Stomach (tissue), 4 donors: Measurements from ENCODE around the gene CDKL4.

Experiments
- EP300 ChIP-seq: sonication (generic); formaldehyde crosslinking; IDR thresholded peaks from one replicate; pipeline ENCODE4 v1.6.1; 2017; ENCODE audit warnings: antibody characterized with exemption
- POLR2A ChIP-seq, 4 donors: fragments of 450-650 bp; IDR thresholded peaks; one replicate each; pipeline ENCODE4 v1.6.1; 2016; ENCODE audit warnings: antibody characterized with exemption in 4 of 4, control low read depth in 2 of 4, mild to moderate bottlenecking in 1 of 4, moderate library complexity in 1 of 4
- POLR2AphosphoS5 ChIP-seq, 3 donors: sonication (generic); formaldehyde crosslinking; IDR thresholded peaks; one replicate each; pipeline ENCODE4 v1.6.1; 2016; ENCODE audit warnings: antibody characterized with exemption in 3 of 3
- TF ChIP-seq, protein P1 (sequence below), 7 experiments: fragments of 450-650 bp in 4 of 7; fragments of 200-600 bp in 3 of 7; sonication (generic) in 3 of 7; IDR thresholded peaks; one replicate each; pipeline ENCODE4 v1.5.1; 2016 to 2019; ENCODE audit warnings: antibody characterized with exemption in 7 of 7, control low read depth in 2 of 7, mild to moderate bottlenecking in 1 of 7

DNA sequence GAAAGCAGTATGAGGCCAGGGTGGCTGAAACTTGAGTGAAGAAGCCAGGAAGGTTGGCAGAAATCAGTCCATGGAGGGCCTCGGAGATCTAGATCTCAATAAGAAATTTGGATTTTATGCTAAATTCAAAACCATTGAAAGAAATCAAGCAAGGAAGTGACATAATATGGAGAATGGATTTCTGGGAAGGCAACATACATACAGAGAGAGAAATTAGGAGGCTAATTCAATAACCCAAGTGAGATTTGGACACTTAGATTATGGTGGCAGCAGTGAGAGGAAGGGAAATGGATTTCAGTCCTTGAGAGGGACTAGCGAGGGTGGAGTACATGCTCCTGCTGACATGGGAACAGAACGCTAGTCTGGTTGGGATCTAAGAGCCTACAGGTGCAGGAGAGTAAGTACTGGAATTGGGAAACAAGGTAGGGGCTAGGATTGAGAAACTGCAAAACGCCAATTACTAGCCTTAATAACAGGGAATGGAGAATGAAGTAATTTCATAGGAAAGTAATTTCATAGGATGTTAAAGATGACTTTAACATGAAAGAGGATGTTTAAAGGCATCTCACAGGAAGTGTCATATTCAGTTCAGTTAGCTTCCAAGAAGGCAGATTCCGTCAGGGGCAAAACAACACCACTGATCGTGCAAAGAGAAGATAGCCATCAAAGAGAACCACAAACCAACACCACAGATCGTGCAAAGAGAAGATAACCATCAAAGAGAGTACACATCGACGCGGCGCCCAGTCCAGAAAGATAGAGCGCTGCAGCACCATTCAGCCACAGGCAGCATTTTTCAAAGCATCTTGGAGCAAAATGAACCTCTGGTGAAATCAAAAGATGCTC lies 27.2 kb downstream of the CDKL4 start:
- peak in 1 of 3 donors; percentile 12 for TF ChIP-seq POLR2AphosphoS5 (IDR thresholded peaks at IDR 0.05)
- no peak for TF ChIP-seq POLR2A (IDR thresholded peaks at IDR 0.05)
- TF ChIP-seq, protein P1, sequence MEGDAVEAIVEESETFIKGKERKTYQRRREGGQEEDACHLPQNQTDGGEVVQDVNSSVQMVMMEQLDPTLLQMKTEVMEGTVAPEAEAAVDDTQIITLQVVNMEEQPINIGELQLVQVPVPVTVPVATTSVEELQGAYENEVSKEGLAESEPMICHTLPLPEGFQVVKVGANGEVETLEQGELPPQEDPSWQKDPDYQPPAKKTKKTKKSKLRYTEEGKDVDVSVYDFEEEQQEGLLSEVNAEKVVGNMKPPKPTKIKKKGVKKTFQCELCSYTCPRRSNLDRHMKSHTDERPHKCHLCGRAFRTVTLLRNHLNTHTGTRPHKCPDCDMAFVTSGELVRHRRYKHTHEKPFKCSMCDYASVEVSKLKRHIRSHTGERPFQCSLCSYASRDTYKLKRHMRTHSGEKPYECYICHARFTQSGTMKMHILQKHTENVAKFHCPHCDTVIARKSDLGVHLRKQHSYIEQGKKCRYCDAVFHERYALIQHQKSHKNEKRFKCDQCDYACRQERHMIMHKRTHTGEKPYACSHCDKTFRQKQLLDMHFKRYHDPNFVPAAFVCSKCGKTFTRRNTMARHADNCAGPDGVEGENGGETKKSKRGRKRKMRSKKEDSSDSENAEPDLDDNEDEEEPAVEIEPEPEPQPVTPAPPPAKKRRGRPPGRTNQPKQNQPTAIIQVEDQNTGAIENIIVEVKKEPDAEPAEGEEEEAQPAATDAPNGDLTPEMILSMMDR (IDR thresholded peaks at IDR 0.05), result no peak
- TF ChIP-seq EP300, result no peak
